ENCODE measurements around the gene MYCL.
"Not testable (repeated sequence)": the region's sequence is repeated elsewhere in the genome, so short reads cannot be mapped to it uniquely, and the experiment has no call there.

Gene MYCL

DNA sequence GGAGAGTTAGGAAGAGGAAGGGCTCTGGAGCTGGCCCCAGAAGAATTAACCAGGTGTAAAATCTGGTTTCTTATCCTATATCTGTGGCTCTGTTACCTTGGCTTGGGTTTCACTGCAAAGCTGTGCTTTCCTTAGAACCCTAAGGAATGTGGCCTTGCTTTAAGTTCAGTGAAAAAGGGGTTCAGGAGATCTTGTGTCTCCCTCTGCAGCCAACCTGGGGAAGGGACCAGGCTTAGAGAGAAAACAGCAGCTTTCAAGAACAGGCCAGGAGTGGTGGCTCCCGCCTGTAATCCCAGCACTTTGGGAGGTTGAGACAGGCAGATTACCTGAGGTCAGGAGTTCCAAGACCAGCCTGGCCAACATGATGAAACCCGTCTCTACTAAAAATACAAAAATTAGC, 16.1 kb upstream of the MYCL start:
- DNase-seq, result no peak

- DNase-seq, result no peak
These were observed 13.9 kb upstream of the MYCL start for GRCh38 chr1:39915499-39916129.

GRCh38 chr1:39913136-39913535, 11.4 kb upstream of the MYCL start:
- DNase-seq, result not testable (repeated sequence)

DNA sequence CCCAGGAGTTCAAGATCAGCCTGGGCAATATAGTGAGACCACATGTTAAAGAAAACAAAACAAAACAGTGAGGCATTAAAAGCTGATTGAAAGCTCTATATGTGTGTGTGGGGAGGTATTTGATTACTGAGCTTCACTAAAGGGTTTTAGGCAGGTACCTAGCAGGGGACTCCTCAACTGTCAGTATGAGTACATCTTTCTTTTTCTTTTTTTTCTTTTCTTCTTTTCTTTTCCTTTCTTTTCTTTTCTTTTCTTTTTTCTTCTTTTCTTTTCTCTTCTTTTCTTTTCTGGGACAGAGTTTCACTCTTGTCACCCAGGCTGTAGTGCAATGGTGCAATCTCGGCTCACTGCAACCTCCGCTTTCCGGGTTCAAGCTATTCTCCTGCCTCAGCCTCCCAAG, 8.5 kb upstream of the MYCL start:
- DNase-seq, result no peak

DNA sequence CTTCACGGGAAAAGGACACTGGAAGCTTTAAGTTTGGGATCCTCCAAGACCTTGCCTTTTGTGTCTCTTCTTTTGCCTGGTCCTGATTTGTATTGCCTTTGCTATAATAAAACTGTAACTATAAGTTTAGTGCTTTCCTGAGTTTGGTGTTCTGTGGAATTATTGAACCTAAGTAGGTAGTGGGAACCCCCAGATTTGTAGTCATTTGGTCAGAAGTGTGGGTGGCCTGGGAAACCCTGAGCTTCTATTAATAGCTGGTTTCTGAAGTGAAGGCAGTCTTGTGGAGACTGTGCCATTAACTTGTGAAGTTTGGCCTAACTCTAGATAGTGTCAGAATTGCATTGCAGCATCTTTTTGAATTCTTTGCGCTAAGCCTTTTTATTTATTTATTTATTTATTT, 6.8 kb upstream of the MYCL start:
- no peak for DNase-seq

DNA sequence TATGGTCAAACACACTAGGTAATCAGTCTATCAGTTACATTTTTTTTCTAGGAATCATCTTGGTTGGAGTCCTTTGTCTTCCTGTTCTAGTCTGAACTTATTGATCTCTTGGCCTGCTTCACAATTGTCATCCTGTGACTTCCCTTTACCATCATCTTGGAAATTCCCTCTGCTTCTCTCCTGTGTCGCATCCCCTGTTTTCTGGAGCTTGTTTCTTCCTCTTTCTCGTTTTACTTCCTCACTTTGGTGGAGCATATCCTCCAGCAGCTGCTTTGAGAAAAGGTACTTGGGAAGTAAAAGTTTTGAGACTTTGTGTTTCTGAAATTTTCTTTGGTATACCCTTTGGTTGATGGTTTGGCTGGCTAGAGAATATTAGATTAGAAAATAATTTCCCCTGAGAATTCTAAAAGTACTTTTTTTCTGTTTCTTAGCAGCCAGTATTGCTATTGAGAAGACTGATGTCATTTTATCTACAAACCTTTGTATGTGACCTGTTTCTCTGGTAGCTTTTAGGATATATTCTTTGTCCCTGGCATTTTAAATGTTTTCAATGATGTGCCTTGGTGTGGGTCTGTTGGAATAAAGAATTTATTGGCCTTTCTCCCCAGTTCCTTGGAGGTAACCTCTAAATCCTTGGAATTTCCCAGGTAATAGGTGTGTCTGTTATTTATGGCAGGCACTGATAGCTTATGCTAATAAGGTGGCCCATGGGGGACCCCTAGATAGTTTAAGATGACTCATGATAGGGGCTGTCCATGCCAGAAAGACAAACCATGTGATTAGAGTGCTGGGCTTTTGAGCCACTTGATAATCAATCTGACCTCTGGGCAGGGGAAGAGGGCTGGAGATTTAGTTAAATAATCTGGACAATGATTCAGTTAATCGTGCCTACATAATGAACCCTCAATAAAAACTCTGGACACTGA, 6.1 kb upstream of the MYCL start:
- DNase-seq, result no peak

- no peak for DNase-seq
These were observed 3.5 kb upstream of the MYCL start for GRCh38 chr1:39905172-39905571.

DNA sequence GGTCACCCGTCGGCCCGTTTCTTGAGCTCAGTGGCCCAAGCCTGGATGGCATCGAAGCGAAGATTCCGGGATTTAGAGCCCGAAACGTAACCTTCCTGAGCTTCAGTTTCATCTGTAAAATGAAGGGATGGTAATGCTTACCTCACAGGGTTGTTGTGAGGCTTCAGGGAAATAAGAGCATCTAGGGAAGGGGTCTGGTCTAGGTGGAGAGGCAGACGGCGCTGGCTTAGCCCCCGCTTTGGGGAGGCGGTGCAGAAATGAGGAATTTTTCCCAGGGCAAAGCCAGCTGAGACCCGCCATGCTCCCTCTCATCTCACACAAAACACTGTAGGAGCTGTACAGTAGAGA, 717 bp upstream of the MYCL start:
- DNase-seq, result no peak

DNA sequence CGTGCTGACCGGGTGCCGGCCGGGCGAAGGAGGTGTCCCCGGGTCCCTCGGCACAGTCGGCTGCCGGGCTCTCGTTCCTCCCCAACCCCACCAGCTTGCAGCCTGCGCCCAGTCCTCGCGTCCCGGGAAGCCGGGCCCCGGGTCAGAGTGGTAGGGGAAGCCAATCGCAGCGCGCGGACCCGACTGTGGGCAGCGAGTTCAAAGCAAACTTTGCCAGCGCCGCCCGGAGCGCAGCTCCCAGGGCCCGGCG, 328 bp downstream of the MYCL start:
- DNase-seq, result peak in 1 of 2 donors; percentile 56

GRCh38 chr1:39900662-39901463, 854 bp downstream of the MYCL start:
- no peak for DNase-seq

GRCh38 chr1:39899611-39900538, 1.8 kb downstream of the MYCL start:
- no peak for DNase-seq

GRCh38 chr1:39898648-39899603, 2.8 kb downstream of the MYCL start:
- no peak for DNase-seq

GRCh38 chr1:39898191-39898590, 3.5 kb downstream of the MYCL start:
- DNase-seq, result no peak

GRCh38 chr1:39896909-39897685, 4.6 kb downstream of the MYCL start:
- DNase-seq, result no peak

DNA sequence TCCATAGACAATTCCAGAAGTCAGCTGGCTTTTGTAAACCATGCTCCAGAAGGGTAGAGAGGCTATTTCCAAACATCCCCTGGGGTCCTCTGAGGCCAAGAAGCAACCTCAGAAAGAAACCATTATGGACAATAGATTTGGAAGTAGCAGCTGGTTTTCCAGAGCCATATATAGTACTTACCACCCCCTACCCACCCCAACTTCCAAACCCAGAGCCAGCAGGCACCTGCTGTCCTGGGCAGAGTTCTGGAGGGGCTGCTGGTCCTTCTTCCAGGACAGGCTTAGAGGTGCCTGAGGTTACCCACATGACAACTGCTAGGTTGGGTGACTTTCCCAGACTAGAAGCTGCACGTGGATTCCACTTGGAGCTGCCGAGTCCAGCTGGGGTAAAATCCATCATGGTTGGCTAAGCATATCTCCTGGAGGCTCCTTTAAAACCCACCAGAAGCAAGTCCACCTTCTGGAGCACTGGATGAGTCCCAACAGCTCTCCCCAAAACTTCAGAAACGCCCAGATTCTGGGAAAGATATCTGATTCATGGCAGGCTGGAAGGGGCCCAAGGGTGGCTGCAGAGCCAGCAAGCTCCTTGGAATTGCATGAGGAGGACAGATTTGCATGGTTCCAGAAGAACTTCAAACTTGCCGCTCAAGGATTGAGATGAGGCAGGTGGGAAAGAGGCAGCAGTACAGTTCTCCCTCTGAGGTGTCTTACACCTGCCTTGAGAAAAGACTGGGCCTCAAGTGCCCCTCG, 5.8 kb downstream of the MYCL start:
- no peak for DNase-seq

DNA sequence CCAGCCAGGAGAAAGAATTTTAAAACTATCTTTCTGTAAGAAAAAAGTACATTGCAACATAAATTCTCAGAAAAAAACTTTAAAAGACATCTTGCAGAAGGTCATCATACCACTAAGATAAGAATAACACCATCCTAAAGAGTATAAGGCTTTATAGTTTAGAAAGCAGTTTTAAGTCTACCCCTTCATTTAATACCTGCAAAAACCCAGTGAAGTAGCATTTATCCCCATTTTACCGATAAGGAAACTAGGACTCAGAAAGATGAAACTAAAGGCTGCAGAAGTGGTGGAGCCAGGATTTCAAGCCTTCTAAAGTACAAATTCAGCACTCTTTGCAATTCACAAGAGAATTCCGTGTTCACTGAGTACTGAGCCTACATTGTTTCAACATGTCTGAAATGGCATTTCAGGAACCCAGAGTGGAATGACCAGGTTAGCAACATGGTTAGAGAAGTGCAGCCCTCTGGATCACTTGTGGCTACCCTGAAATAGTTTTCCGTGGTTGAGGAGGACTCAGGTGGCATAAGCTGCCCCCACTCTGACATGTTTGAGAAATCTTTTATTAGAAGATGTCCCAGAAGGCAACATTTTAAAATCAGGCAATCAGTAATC, 6.7 kb downstream of the MYCL start:
- DNase-seq, result no peak

DNA sequence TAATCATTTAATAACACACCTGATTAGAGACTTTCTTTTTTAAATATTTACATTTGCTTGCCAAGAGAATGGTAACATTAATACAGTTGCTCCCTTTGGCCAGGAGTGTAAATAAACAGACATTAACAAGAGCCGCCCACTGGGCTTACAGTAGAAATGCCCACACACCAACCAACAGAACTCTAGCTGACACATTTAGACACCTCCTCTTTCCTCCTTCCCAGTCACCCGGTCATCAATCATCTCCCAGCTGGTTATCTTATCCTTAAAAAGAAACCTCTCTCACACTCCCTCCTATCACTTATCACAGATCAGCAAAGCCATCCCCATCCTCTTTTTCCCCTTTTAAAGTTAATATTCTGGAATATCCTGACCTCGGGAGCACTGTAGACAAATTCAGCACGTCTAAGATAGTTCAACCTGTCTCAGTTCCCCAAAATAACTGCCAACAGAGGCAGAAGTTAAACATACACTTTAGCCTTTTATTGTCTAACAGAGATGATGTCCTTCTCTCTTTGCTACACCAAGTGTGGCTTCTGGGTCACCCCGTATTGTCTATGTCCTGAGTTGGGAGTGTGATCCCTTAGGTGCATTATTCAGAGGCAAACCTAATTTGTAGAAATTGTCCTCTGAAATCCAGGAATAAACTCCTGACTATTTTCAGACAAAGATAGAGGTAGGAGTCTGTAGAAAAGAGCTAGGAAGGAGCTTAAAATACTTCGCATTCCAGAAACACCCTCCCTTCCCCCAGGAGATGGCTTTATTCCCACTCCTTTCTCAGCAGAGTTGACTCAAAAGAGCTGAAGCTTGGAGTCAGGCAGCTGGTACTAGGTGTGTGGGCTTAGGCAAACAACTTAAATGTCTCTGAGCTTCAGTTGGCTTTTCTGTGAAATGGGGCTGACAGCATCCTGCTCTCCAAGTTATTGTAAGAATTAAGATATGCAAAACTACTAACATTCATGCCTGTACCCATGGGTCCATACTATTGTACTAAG, 8.8 kb downstream of the MYCL start:
- DNase-seq, result no peak

DNA sequence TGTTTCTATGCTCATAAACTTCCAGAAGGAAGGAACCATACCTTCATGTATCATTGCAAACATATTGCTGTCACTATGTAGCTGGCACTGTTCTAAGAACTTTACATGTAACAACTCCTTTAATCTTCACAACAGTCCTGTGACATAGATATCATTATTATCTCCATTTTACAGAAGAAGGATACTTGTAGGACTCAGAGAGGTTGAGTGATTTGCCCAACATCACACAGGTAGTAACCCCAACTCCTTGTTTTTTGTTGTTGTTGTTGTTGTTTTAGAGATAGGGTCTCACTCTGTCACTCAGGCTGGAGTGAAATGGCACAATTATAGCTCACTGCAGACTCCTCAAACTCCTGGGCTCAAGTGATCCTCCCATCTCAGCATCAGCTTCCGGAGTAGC, 10.8 kb downstream of the MYCL start:
- no peak for DNase-seq

Data from bone marrow (tissue), 2 donors.